Chondrocyte (in vitro differentiated cells): ENCODE measurements around the gene BAD. TPM values are rescaled to one million over a fixed set of nuclear protein-coding genes. Genes with fewer than 3 reads are reported as not detected.
A peak's percentile ranks its signal among the peaks of the same experiment; 100 is the strongest.

Experiments used
- DNase-seq: peaks from one replicate; pipeline ENCODE4 v3.0.0; 2021; ENCODE audit warnings: mixed read lengths, low spot score
- H3K27ac Mint-ChIP-seq: one replicate; pipeline ENCODE4 v1.8.0; 2021; ENCODE audit warnings: mild to moderate bottlenecking, moderate library complexity, mixed read lengths; ENCODE audit not compliant: unreplicated experiment
- H3K27me3 Mint-ChIP-seq: 2 replicates; pipeline ENCODE4 v1.8.0; 2021; ENCODE audit warnings: low read depth, mixed read lengths
- H3K36me3 Mint-ChIP-seq: 2 replicates; pipeline ENCODE4 v1.8.0; 2021; ENCODE audit warnings: low read depth, mixed read lengths
- H3K4me1 Mint-ChIP-seq: 2 replicates; pipeline ENCODE4 v1.8.0; 2021; ENCODE audit warnings: low read depth, mild to moderate bottlenecking, mixed read lengths
- H3K4me3 Mint-ChIP-seq: one replicate; pipeline ENCODE4 v1.8.0; 2021; ENCODE audit warnings: mild to moderate bottlenecking, moderate library complexity, mixed read lengths; ENCODE audit not compliant: unreplicated experiment
- H3K9me3 Mint-ChIP-seq: 2 replicates; pipeline ENCODE4 v1.8.0; 2021; ENCODE audit warnings: low read depth, mixed read lengths
- CTCF ChIP-seq: fragments of 200-600 bp; sonication (generic); IDR thresholded peaks from 2 replicates; pipeline ENCODE4 v1.5.0; 2021; ENCODE audit warnings: antibody characterized with exemption, mild to moderate bottlenecking, moderate library complexity
- total RNA-seq: library from RNA; stranded (reverse); gene quantifications from 3 replicates; pipeline ENCODE4 v1.2.1, GENCODE V29; 2021

Gene BAD
- total RNA-seq, 1 donor from 2014 or later = 56.8 TPM

GRCh38 chr11:64305691-64306562, 21.5 kb upstream of the BAD start:
- peak; percentile 94 for DNase-seq
- Mint-ChIP-seq H3K9me3 (no peaks in the 10 kb centered on the region), H3K27ac (peak overlapping the region; percentile 60), H3K27me3 (no peaks in the 10 kb centered on the region), H3K4me3 (peak overlapping the region; percentile 91), H3K36me3 (peaks cover 1% of the 10 kb centered on the region), H3K4me1 (peaks cover 19% of the 10 kb centered on the region)
- peak; percentile 74 for TF ChIP-seq CTCF

GRCh38 chr11:64305075-64305690, 20.7 kb upstream of the BAD start, which contains the start of gene ESRRA:
TSS of gene ESRRA (plus strand) at chr11:64305524. CDS start at chr11:64307180, 1,656 bp downstream.
- peaks cover 27% of the 10 kb centered on the region for H3K4me1 Mint-ChIP-seq
- H3K27me3 Mint-ChIP-seq = peaks cover 6% of the 10 kb centered on the region
- no peak for TF ChIP-seq CTCF

GRCh38 chr11:64304316-64305072, 20.0 kb upstream of the BAD start:
- TF ChIP-seq CTCF = peak; percentile 99
- Mint-ChIP-seq H3K27ac (peak overlapping the region; percentile 97), H3K9me3 (no peaks in the 10 kb centered on the region), H3K27me3 (peaks cover 8% of the 10 kb centered on the region), H3K4me3 (peak overlapping the region; percentile 84), H3K36me3 (peaks cover 1% of the 10 kb centered on the region), H3K4me1 (peaks cover 31% of the 10 kb centered on the region)
- no peak for DNase-seq

More at GRCh38 chr11:64305075-64305690, 20.7 kb upstream of the BAD start, which contains the start of gene ESRRA:
- Mint-ChIP-seq H3K27ac (peak within 1 kb of the TSS; percentile 97), H3K9me3 (no peaks in the 10 kb centered on the region), H3K4me3 (peak within 1 kb of the TSS; percentile 91), H3K36me3 (peaks cover 1% of the 10 kb centered on the region)
- DNase-seq = peak; percentile 100

GRCh38 chr11:64304032-64304315, 19.5 kb upstream of the BAD start:
- H3K4me1 Mint-ChIP-seq = peaks cover 31% of the 10 kb centered on the region
- no peak for DNase-seq
- H3K27ac Mint-ChIP-seq = peak overlapping the region; percentile 97
- no peaks in the 10 kb centered on the region for H3K9me3 Mint-ChIP-seq
- peak overlapping the region; percentile 84 for H3K4me3 Mint-ChIP-seq
- H3K36me3 Mint-ChIP-seq = peaks cover 1% of the 10 kb centered on the region
- H3K27me3 Mint-ChIP-seq = peaks cover 10% of the 10 kb centered on the region
- TF ChIP-seq CTCF = no peak
